Heart left ventricle (tissue), 13 donors: ENCODE measurements around the gene ARMS2.

Experiments
- CTCF ChIP-seq, 12 donors: fragments of 200-600 bp; sonication (generic) in 4 of 12; IDR thresholded peaks; one replicate each; pipeline versions ENCODE4 v1.5.0 to v1.8.0; 2018 to 2022; ENCODE audit warnings: antibody characterized with exemption in 12 of 12, mild to moderate bottlenecking in 5 of 12
- POLR2A ChIP-seq, 2 donors: fragments of 450-650 bp; IDR thresholded peaks; one replicate each; pipeline ENCODE4 v1.6.1; 2017; ENCODE audit warnings: antibody characterized with exemption in 2 of 2, mild to moderate bottlenecking in 2 of 2, moderate library complexity in 2 of 2
- donor health status: ischemic (EF 13 %, LVEDD 7.1; RV severe dilation, severe dysfunction).
- donor health status: DM: no; HTN: yes; CAD: no.
- donor health status: DM: no; HTN: no; CAD: no.
- donor health status: ischemic (EF 25% LVEDD 6.9; RV normal size, moderate dysfunction).
- donor health status: ischemic (EF 25% LVEDD 5.7; RV mildly dilated, moderate dysfunction).
- donor health status: ischemic (EF 35%, LVEDD 5.7; RV mildly dilated, moderate dysfunction).
- donor health status: nonischemic (EF 11% LVEDD 7.7; RV severe dilation, severe dysfunction).
- donor health status: DM: yes; HTN: yes; CAD: no.
- donor health status: PGD.
- donor health status: ischemic (EF 29% LVEDD 5.4; RV normal size, mild dysfunction).
- donor health status: nonischemic (EF 23%, LVEDD 6.1; RV moderate dilation, normal function).

GRCh38 chr10:122495406-122496340 is 41.2 kb downstream of the ARMS2 start:
- TF ChIP-seq CTCF (IDR thresholded peaks at IDR 0.05) (no peak), POLR2A (IDR thresholded peaks at IDR 0.05) (no peak)
